NCI-H1417 treated with DMSO at 0.1 percent for 48 hours (cell line): ENCODE measurements around the gene AIF1L.
"Not testable (repeated sequence)": the region's sequence is repeated elsewhere in the genome, so short reads cannot be mapped to it uniquely, and the experiment has no call there.

Source experiments
- DNase-seq: peaks from one replicate; lab custom pipeline; 2025; lab: John Stamatoyannopoulos, UW

The AIF1L gene

GRCh38 chr9:131099102-131099606, 2.8 kb downstream of the AIF1L start:
- DNase-seq = no peak

GRCh38 chr9:131099845-131100244, 3.5 kb downstream of the AIF1L start:
- not testable (repeated sequence) for DNase-seq

- DNase-seq = no peak
Observed at GRCh38 chr9:131100445-131100844, 4.1 kb downstream of the AIF1L start.

- no peak for DNase-seq
Observed at GRCh38 chr9:131101207-131101964, 5.1 kb downstream of the AIF1L start.

GRCh38 chr9:131103024-131103423, 6.7 kb downstream of the AIF1L start:
- DNase-seq = no peak

- no peak for DNase-seq
Observed at GRCh38 chr9:131103535-131103934, 7.2 kb downstream of the AIF1L start.

GRCh38 chr9:131104016-131104740, 7.8 kb downstream of the AIF1L start:
- no peak for DNase-seq

GRCh38 chr9:131105952-131106351, 9.6 kb downstream of the AIF1L start:
- DNase-seq = no peak

GRCh38 chr9:131107760-131108159, 11.4 kb downstream of the AIF1L start:
- no peak for DNase-seq

- DNase-seq = no peak
Observed at GRCh38 chr9:131111186-131111853, 15.0 kb downstream of the AIF1L start.

GRCh38 chr9:131111854-131112311, 15.6 kb downstream of the AIF1L start:
- no peak for DNase-seq

GRCh38 chr9:131112374-131113154, 16.2 kb downstream of the AIF1L start:
- DNase-seq = no peak

- DNase-seq = no peak
Observed at GRCh38 chr9:131113655-131114054, 17.3 kb downstream of the AIF1L start.

GRCh38 chr9:131114084-131114535, 17.8 kb downstream of the AIF1L start:
- DNase-seq = no peak

GRCh38 chr9:131115360-131115742, 19.0 kb downstream of the AIF1L start:
- not testable (repeated sequence) for DNase-seq

GRCh38 chr9:131116281-131117120, 20.2 kb downstream of the AIF1L start:
- no peak for DNase-seq

GRCh38 chr9:131117121-131117761, 20.9 kb downstream of the AIF1L start:
- DNase-seq = no peak

GRCh38 chr9:131117762-131118145, 21.4 kb downstream of the AIF1L start:
- no peak for DNase-seq

- DNase-seq = no peak
Observed at GRCh38 chr9:131119600-131119999, 23.3 kb downstream of the AIF1L start.

- no peak for DNase-seq
Observed at GRCh38 chr9:131120620-131121228, 24.4 kb downstream of the AIF1L start.
